ENCODE measurements around the gene LAMC2.

The LAMC2 gene

DNA sequence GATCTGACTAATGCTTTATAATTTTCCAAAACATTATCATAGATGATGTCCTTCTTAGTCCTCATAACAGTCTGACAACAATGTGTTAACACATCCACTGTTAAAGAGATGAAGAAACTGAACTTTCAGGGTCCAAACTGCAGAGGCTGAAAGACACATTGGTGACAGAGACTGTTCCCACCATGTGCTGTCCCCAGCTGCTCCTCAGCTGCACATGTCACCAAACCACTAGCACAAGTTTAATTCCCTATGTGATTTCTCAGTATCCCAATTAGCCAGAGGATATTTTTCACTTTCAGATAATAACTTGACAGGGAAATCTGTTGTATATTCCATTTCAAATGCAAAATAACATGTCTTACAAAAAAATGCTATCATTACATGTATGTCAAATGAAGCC is 24.6 kb downstream of the LAMC2 start:
- in situ Hi-C loops (cut with HindIII; ENCODE audit: low sequenced_read_pairs), result no loop called here

DNA sequence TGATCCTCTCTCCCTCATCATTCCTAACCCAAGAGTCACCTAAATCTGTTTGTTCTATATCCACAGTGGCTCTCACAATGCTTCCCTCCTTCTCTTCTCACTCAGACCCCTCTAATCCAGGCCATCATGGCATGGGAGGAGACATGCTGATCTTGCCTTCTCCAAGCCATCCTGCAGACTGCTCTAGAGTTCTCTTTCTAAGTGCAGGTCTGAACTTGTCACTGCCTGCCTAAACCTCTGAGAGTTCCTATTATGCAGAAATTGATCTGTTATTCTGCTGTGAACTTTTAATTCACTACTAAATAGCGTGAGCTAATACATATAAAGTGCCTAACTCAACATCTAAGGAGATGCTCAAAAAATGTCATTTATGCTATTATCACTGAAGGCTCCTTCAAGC is 26.8 kb downstream of the LAMC2 start:
- in situ Hi-C loops (cut with HindIII; ENCODE audit: low sequenced_read_pairs), result no loop called here

DNA sequence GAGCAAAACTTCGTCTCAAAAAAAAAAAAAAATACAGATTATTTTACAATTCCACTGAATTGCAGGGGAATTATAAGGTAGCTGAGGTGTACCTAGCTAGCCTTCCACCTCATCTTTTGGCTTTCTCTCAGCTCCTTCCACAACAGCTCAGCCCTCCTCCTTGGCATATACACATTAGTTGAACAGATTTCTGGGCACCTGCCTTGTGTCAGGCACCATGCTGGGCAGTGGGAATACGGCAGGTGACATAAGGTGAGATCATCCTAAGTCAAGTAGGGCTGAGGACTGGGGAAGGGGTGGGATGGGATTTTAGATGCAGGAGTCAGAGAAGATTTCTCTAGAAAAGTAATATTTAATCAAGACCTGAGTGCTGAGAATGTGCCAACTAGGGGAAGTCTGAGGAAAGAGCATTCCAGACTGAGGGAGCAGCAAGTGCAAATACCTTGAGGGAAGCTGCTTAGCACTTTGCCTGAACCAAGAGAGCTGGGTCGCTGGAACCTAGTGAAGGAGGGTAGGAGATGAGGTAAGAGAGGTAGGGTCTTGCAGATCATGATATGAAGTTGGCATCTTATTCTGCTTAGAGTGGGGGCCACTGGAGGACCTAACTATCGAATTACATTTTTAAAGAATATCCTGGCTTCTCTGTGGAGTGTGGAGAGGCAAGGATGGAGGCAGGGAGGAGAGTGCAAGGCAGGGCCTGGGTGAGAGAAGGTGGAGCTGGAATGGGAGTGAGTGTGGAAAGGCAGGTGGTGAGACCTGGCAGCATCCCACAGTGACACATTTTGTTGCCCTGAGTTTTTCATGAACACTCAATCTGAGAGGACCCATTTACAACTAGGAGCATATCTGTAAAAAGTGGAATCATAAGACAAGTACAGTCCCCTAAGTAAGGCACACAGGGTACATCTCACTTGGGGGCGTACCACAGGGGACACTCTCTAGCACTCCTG is 28.2 kb downstream of the LAMC2 start:
- in situ Hi-C loops (cut with HindIII; ENCODE audit: low sequenced_read_pairs), result no loop called here

DNA sequence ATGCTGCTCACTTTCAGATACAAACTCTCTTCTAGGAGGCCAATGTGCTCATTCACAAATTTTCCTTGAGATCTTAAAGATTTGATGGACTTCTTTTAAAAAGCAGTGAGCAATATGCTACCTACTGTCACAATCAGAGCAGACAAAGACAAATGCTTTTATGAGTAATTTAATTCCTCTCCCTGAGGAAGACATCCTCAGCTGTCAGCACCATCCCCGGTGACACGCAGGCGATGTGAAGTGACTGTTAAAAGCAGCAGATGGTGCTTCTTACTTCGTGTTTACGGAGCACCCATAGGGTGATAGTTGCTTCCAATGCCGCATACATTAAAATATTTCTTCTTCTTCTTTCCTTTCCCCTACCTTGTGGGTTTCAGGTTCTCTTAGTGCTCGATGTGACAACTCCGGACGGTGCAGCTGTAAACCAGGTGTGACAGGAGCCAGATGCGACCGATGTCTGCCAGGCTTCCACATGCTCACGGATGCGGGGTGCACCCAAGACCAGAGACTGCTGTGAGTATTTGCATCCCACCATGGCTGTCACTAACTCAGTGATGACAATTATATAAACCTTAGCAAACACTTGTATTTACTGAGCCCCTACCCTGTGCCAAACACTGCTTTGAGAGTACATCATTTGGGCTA is 29.1 kb downstream of the LAMC2 start:
- in situ Hi-C loops (cut with HindIII; ENCODE audit: low sequenced_read_pairs), result no loop called here

DNA sequence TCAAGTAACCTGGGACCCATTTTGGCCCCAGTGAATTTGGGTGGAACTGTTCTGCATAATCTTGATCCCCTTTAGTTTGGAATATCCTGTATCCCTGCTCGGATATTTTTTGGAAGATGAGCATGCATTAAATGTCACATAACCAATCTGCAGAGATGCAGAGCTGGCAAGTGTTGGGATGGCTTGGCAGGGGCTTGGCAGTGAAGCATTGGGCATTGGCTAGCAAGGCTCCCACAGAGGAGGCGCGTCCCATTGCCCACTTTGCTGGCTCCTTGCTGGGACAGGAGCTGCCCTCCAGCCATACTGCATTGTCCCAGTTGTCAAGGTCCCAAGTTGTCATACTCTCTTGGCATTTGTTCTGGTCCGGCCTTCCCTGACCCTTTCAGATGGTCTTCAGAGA is 29.9 kb downstream of the LAMC2 start:
- in situ Hi-C loops (cut with HindIII; ENCODE audit: low sequenced_read_pairs), result no loop called here

DNA sequence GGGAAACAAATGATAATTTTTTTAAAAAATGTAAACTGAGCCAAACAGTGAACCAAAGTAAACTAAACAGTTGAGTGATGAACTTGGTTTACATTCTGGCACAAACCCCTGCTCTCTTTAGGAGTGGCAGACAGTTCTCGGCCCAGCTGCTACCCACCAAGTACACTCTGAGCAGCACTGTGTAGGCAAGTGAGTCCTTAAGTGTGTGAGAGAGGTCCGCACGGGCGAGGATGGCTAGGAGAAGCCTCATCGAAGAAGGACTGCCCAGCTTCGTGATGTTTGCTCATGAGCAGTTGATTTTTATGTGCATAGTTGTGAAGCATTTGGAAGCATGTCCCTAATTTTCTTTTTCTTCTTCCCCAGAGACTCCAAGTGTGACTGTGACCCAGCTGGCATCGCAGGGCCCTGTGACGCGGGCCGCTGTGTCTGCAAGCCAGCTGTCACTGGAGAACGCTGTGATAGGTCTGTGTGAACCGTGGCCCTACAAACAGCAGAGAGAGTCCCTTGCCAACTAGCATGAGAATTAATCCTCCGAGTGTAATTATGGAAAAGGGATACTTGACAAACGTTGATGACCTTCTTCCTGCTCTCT is 32.1 kb downstream of the LAMC2 start:
- in situ Hi-C loops (cut with HindIII; ENCODE audit: low sequenced_read_pairs), result no loop called here

DNA sequence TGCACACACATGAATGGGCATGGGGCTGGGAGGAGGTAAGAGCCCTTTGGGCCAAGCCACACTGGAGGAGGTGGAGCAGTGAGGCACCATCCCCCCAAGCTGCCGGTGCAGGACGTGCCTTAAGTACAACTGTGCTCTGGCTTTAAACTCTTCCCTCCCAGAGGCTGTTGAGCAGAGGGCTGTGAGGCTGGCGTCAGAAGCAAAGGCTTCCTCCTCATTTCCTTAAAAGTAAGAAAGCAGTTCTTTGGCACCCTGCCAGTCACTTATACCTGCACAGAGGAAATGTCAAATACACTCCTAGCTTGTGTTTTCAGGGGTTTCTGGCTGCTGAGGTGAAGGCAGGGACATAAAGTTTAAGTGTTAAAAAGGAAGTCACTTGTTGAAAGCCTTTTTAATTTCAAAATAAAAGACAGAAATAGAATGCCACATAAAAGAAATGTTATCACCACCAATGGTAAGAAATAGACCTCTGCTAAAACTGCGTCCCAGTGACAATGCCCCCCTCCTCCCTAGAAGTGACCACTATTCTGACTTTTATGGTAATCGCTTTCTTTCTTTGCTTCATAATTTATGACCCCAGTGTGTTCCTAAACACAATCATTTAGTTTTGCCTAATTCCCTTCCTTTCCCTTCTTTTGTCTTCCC is 33.0 kb downstream of the LAMC2 start:
- in situ Hi-C loops (cut with HindIII; ENCODE audit: low sequenced_read_pairs), result no loop called here

DNA sequence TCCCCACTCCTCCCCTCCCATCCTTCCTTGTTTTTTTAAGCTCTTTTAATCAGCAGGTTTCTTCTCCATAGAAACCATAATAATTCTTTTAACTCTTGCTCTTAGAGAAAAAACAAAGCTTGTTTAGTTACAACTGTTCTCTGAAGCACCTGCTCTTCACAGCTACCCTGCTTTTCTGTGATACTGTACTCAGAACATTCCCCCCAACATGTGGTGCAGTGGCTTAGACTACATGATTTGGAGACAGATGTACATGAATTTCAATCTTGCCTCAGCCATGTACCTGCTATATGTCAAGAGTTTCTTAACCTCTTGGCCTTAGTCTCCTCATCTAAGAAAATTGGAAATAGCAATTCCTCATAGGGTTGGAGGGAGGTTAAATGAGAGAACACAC is 33.5 kb downstream of the LAMC2 start:
- in situ Hi-C loops (cut with HindIII; ENCODE audit: low sequenced_read_pairs), result no loop called here

DNA sequence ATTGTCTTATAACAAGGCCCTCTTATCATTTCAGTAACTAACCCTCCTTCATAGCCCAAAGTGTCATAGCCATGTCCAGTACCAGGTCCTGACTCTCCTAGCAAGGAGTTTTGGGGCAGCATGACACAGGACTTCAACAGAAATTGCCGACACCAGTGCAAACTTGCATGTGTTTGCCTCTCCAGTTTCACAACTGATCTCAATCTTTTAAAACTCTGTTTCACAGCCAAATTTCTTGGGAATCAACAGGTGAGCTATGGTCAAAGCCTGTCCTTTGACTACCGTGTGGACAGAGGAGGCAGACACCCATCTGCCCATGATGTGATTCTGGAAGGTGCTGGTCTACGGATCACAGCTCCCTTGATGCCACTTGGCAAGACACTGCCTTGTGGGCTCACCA is 36.8 kb downstream of the LAMC2 start:
- in situ Hi-C loops (cut with HindIII; ENCODE audit: low sequenced_read_pairs), result no loop called here

DNA sequence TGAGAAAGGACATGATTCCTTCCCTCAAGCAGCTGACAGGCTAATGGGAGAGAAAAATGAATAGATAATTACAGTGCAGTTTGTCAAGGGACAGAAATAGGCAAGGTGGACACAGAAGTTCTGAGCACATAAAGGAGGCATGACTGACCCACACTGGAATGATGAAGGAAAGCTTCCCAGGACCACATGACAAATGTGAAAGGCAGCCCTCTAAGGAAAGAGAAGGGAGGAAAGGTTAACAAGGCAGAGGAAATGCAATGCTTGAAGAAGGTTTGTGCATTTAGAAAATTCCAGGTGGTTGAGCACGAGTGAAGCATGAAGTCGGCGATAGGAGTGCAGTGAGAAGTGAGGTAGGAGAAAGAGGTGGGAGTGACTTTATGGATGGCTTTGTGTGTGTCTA is 37.4 kb downstream of the LAMC2 start:
- in situ Hi-C loops (cut with HindIII; ENCODE audit: low sequenced_read_pairs), result no loop called here

DNA sequence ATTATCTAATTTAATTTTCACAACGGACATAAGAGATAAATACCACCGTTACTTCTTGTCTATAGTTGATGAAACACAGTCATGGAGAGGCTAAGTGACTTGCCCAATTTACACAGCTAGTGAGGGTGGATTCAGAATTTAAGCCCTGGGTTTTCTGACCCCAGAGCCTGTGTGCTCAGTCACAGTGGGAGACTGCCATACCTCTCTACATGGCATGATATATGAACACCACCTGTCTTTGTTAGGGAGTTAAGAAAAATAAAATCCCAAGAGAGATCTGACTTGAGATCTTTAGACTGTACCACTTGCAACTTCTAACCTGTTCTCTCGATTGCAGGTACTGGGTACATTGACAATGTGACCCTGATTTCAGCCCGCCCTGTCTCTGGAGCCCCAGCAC is 40.3 kb downstream of the LAMC2 start:
- in situ Hi-C loops (cut with HindIII; ENCODE audit: low sequenced_read_pairs), result no loop called here

DNA sequence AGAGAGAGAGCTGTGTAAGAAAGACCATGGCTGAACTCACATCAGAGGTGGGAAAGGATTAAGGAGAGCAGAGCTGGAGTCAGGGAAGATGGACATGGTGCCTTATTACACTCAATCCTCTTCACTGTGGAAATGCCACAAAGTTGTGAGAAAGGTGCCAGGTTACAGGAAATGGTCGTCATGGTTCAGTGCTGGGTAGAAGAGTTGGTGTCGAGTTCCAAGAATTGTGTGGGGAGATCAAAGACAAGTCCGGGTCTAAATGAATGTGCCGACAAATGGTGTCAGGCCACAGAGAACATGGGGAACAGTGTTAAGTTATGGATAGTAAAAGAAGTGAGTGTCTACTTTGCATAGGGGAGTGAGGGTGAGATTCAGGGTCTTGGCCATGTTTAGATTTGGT is 40.9 kb downstream of the LAMC2 start:
- in situ Hi-C loops (cut with HindIII; ENCODE audit: low sequenced_read_pairs), result no loop called here

DNA sequence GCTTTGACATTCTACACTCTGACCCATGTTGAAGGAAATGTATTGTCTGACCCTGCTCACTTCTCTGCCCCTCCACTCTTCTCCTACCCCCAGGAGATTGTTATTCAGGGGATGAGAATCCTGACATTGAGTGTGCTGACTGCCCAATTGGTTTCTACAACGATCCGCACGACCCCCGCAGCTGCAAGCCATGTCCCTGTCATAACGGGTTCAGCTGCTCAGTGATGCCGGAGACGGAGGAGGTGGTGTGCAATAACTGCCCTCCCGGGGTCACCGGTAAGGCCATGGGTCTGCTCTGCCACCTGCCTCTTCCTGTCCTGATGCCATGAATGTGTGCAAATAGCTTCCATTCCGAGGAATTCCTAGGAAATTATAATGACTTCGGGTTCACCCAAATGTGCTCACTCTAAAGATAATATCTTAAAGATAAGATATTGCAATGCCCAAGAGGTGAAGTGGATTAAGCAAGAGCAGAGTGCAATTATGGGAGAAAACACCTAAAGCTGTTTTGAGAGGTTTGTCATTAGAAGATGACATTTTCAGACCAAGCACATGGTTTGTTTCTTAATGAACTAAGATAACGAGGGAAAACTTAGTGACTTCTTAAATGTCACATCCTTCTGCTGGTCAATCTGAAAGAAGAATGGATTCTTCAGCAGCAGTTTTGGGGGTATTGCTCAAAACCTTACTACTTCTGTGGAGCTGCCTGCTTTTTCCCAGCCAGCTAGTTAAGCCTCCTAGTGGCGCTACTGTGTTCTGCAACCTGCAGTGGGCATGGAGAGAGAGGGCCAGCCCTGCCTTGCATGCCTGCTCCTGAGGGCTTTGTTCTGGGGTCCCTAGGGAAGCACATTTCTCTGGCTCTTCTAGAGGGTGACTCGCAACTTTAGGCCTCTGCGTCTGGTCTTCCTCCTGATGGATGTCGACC is 41.6 kb downstream of the LAMC2 start:
- in situ Hi-C loops (cut with HindIII; ENCODE audit: low sequenced_read_pairs), result no loop called here

DNA sequence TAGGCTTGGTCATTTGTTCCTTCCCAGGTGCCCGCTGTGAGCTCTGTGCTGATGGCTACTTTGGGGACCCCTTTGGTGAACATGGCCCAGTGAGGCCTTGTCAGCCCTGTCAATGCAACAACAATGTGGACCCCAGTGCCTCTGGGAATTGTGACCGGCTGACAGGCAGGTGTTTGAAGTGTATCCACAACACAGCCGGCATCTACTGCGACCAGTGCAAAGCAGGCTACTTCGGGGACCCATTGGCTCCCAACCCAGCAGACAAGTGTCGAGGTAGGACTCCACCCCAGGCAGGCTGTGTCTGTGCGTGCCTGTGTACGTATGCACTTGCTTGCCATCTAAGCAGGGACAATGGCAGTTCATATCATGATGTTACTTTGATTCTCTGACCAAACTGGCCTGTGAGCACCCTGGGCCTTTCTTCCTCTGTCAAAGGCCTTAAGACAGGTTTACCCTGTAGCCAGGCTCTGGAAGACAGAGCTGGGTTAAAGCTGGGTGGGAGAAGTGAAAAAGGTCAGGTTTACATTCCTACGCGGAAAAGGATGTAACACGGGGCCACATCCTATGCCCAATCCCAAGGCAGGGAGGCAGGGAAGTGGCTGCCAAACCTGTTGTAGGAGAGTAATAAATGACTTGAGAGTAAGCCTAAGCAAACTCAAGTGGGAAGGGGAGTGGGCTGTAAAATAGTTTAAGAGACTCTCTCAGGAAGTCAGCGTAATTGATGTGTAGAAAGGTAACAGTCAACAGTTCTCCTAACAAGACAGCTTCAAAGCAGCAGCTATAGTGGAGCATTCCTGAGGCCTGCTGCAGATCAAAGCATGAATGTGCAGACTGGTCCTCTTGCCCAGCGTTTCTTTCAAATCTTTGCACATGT is 42.5 kb downstream of the LAMC2 start:
- in situ Hi-C loops (cut with HindIII; ENCODE audit: low sequenced_read_pairs), result no loop called here

DNA sequence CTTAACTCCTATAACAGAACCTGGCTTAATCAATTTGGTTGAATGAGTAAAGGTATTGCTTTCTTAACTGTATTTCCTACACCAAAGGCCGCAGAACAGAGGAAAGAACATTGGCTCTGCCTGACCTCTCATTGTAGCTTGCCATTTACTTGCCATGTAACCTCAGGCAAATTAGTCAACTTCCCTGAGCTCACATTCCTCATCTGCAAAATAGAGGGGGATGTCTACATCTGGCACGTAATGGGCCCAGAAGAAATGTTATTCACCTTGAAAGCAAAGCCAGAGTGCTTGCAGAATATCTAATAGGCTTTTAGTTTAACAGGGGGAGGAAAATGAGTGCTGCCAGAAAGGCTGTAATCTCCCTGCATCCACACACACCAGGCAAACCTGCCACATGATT is 44.3 kb downstream of the LAMC2 start:
- in situ Hi-C loops (cut with HindIII; ENCODE audit: low sequenced_read_pairs), result loop anchor here (5.0 kb wide), 1 partner anchor 93 kb away; no protein-coding TSS in a partner anchor

DNA sequence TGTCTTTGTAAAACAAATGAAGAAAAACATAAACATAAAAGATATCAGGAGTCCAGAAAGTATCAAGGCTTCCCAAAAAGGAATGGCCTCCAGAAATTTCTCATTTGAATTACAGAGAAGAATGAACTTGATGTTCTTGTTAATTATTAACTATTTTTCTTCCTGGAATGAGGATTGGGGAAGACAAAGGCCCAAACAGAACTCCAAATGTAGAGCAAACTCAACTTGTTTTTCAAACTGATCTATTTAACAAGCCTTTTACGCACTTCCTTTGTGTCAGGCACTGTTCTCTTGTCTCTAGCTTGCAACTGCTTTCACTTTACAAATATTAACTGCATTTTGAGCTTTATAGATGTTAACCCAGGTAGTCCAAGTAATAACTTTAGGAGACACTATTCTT is 45.5 kb downstream of the LAMC2 start:
- in situ Hi-C loops (cut with HindIII; ENCODE audit: low sequenced_read_pairs), result loop anchor here (5.0 kb wide), 1 partner anchor 94 kb away; no protein-coding TSS in a partner anchor

DNA sequence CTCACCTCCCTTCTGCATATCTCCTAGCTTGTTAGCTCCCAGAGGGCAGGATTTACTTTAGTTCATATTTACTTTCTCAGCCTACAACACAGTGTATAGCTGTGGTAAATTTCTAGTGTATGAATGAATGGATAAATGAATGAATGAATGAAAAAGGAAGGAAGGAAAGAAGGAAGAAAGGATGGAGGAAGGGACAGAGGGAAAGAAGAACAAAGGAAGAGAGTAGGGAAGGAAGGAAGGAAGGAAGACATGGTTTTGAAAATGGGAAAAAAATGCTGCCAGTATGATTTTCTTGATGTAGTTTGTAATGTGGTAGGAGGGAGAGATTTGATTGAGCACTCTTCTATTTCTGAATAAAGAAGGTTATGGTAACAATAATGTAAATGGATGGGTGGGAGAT is 47.0 kb downstream of the LAMC2 start:
- in situ Hi-C loops (cut with HindIII; ENCODE audit: low sequenced_read_pairs), result loop anchor here (5.0 kb wide), 1 partner anchor 96 kb away; no protein-coding TSS in a partner anchor

DNA sequence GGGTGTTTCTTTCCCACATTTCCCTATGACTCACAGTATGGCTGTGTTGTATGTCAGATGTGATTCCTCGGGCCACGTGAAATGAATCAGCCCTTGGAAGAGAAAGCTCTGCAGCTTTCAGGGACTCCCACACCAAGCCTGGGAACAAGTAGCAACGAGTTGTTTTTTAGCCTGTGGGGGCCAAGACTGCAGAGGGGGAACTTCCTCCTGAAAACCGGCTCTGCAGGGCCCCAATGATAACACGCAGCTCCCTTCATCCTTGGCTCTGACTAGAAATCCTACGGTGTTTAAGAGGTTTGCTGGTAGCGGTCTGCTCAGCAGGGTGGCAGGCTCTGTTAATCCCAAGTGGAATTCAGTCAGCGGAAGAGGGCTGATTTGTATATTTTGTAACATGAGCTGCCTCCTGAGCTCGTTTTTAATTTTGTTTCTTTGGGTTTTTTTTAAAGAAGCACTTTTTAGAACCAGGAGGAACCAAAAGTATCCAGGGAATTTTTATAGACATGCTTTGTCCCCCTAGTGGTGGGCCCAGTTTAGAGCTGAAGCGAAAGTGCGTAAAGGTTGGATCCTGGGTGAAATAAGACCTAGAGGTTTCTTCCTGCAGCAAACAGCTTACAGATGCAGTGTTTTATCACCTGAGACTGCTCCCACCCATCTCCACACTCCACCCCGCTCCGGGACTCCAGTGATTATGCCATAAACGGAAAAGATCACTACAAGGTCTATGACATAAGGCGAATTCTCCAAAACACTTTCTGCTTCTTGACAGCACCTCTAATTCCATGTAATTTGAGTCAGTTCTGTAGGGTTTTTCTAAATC is 48.8 kb downstream of the LAMC2 start:
- in situ Hi-C loops (cut with HindIII; ENCODE audit: low sequenced_read_pairs), result loop anchor here (5.0 kb wide), 1 partner anchor 98 kb away; no protein-coding TSS in a partner anchor
